ENCODE results near the gene TEX261.
A peak's percentile ranks its signal among the peaks of the same experiment; 100 is the strongest.

Gene TEX261

DNA sequence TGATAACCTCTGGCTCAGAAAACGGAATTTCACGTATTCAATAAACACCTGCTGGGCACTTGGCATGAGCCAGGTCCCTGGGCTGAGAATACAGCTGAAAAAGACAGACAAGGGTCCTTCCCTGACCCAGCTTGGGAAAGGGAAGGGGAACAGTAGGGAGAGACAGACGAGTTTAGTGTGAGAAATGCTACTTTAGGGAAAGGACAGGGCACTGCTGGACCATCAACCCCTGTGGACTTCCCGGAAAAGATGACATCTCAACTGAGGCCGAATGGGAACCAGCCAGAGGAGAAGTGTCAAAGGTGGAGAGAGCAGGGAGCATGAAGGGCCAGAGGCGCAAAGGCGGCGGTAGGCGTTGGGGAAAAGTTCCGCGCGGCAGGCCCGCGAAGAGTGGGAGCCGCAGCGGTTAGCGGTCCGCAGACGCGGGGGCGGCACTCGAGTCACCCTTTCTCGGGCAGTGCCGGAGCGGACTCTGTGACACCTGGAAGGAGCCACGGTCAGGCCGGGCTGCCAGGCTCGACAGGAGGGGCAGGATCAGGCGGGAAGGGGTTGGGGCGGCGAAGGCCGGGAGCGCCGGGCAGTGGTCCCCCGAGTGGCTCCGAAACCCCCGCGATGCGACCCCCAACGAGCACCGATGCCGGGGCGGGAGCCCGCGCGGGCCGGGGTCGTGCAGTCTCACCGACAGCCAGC is 519 bp downstream of the TEX261 start:
- peak overlapping the region; percentile 80 for H3K4me3 ChIP-seq (ENCODE audit: low read depth, low read length)

DNA sequence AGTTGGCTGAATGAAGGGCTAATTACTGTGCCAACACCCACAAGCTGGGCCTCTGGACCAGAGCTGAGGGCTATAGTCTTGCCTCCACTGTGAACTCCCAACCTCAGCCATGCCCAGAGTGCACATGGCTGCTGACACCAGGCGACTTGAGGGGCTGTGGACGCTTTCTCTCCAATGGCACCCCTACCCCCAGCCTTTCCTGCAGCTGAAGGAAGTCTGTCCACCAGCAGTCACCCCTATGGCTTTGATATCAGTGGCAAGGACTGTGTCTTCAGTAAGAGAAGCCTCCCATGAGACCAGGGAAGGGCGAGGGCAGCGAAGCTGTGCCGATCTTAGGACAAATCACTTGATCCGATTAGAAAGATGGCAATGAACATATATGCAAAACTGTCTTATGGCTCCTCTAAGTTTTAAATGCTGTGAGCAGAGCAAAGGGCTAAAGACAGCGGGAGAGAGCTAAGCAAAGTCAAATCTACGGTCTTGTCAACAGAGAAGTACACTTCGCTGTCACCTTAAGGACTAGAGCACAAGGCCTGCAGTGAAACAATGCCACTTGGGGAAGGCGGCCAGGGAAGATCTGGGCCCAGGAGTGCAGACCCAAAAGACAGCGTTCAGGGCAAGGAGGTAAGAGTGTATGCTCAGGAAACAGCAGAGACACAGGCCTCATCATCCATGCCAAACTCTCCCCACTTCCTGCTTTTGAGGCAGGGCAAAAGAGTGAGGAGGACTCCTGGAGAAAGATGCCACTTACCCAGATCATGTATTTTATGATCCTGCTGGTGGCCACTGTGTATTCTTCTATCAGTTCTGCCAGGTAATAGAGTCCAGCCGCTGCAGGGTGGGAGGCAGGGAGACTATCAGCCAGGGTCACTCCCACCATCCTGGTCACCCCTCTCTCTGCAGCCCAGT is 1.5 kb downstream of the TEX261 start:
- TF ChIP-seq, protein P1, sequence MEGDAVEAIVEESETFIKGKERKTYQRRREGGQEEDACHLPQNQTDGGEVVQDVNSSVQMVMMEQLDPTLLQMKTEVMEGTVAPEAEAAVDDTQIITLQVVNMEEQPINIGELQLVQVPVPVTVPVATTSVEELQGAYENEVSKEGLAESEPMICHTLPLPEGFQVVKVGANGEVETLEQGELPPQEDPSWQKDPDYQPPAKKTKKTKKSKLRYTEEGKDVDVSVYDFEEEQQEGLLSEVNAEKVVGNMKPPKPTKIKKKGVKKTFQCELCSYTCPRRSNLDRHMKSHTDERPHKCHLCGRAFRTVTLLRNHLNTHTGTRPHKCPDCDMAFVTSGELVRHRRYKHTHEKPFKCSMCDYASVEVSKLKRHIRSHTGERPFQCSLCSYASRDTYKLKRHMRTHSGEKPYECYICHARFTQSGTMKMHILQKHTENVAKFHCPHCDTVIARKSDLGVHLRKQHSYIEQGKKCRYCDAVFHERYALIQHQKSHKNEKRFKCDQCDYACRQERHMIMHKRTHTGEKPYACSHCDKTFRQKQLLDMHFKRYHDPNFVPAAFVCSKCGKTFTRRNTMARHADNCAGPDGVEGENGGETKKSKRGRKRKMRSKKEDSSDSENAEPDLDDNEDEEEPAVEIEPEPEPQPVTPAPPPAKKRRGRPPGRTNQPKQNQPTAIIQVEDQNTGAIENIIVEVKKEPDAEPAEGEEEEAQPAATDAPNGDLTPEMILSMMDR (IDR thresholded peaks at IDR 0.05; ENCODE audit: control insufficient read depth, extremely low read depth, insufficient read depth), result no peak
- H3K4me3 ChIP-seq (ENCODE audit: low read depth, low read length), result peak overlapping the region; percentile 80
- DNase-seq (ENCODE audit: low read depth), result no peak

More for the DNA sequence above, 519 bp downstream of the TEX261 start:
- no peak for DNase-seq (ENCODE audit: low read depth)
- TF ChIP-seq, protein P1 (IDR thresholded peaks at IDR 0.05; ENCODE audit: control insufficient read depth, extremely low read depth, insufficient read depth), result no peak

DNA sequence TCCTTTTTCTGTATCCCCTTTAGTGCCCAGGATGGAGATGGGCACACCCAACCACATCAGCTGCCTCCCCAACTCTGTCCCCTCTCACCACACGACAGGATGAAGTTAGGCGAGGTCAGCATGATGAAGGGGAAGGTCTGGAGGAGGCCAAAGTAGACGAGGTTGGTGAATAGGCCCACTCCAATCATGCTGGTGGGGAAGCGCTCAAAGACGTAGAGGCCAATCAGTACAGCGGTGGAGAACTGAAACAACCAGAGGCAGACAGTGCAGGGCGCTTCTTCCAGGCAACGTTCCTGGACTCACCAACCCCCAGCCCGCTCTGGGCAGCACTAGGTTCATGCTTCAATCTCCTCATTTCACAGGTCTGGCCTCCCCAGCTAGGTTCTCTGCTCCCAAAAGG is 2.9 kb downstream of the TEX261 start:
- TF ChIP-seq, protein P1 (IDR thresholded peaks at IDR 0.05; ENCODE audit: control insufficient read depth, extremely low read depth, insufficient read depth), result no peak
- no peak overlapping the region for H3K4me3 ChIP-seq (ENCODE audit: low read depth, low read length)
- no peak for DNase-seq (ENCODE audit: low read depth)

DNA sequence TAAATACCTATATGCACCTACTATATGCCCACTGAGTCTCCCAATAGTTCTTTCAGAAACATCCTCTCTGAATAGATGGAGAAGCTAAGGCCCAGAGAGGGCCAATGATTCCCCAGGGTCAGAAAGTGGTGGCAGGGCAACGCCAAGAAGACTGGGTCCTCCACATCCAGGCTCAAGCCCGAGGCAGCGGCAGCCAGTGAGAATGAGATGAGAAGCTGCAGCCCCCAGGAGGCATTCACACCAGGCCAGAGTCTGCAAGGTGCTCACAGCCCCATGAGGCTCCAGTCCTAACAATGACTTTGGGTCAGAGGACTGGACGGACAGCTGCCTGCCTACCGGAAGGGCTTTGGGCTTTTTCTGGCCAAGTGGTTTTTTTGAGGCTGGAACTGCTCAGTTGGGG is 3.5 kb downstream of the TEX261 start:
- TF ChIP-seq, protein P1 (IDR thresholded peaks at IDR 0.05; ENCODE audit: control insufficient read depth, extremely low read depth, insufficient read depth), result no peak
- no peak for DNase-seq (ENCODE audit: low read depth)
- H3K4me3 ChIP-seq (ENCODE audit: low read depth, low read length), result no peak overlapping the region

DNA sequence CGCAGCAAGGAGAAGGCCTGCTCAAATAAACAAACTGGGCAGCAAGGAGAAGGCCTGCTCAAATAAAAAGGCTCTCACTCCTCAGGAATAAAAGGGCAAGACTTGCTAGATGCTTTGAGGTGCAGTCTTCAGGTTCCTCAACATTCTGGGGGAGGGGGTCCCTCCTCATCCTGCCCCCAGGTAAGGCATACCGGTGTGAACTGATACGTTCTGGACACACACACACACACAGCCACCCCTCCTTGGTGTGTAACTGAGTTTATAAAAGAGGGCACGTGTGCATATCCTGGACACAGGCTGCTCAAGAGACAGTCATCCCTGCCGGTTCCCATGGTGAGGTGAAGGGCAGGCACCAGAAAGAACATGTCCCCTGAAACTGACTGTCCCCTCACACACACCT is 4.5 kb downstream of the TEX261 start:
- TF ChIP-seq, protein P1 (IDR thresholded peaks at IDR 0.05; ENCODE audit: control insufficient read depth, extremely low read depth, insufficient read depth), result no peak
- DNase-seq (ENCODE audit: low read depth), result no peak
- no peak overlapping the region for H3K4me3 ChIP-seq (ENCODE audit: low read depth, low read length)

DNA sequence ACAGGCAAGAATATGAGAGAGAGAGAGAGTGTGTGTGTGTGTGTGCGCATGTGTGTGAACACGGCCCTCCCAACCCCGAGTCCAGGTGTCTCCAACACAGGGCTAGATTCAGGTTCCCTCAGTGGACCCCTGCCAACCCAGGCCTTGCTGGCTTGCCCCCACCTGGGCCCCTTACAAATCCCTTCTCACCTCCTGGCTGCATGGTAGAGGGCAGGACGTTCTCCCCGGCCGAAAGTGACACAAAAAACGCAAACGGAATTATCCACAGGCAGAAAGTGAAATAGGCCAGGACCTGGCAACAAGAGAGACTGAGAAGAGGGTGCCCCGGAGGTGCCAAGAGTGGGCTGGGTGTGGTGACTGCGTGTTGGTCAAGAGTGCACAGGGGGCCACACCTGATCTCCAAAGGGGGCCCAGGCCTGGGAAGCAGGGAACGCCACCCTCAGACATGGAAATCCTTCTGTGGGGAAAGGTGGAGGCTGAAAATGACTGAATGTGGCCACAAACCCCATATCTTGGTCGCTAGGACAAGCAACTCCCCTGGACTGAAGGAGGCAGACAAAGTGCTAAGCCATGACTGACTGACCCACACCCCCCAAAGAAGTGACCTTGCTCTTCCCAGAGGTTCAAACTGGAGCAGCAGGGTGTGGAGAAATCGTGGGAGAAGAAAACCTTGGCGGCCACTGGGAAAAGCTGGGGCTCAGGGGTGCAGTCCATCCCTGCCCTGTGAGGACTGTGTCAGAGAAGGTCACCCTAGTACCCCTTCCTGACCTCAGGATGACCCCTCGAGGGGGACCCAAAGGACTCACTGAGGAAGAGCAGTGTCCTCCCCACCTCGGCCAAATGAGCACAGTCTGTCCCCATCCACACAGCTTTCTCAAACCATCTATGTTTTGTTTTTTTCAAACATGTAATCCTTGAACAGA is 5.7 kb downstream of the TEX261 start:
- TF ChIP-seq, protein P1 (IDR thresholded peaks at IDR 0.05; ENCODE audit: control insufficient read depth, extremely low read depth, insufficient read depth), result no peak
- no peak for DNase-seq (ENCODE audit: low read depth)
- H3K4me3 ChIP-seq (ENCODE audit: low read depth, low read length), result no peak overlapping the region

Measured in LNCaP clone FGC (cell line).